Activated CD8-positive, alpha-beta T cell treated with anti-CD3 and anti-CD28 coated beads, Interleukin-2, amount 10 ng/mL, durations not matched to agents 7 days and 5 days (primary cell): ENCODE results near the gene AGBL5. TPM values are rescaled to one million over a fixed set of nuclear protein-coding genes. Genes with fewer than 3 reads are reported as not detected.

Source experiments
- ATAC-seq: fragments of 150-1000 bp; cut with Tn5 transposase; one replicate; pipeline ENCODE4 v1.10.0; 2021; ENCODE audit warnings: moderate library complexity
- CTCF ChIA-PET: fragments of 350-600 bp; sonication (Branson Sonifier 250); formaldehyde crosslinking; loops from one replicate; lab custom pipeline; 2021; ENCODE audit warnings: antibody characterized with exemption; lab: Charles Lee
- POLR2A ChIA-PET: fragments of 350-600 bp; sonication (Branson Sonifier 250); formaldehyde crosslinking; loops from one replicate; lab custom pipeline; 2021; ENCODE audit warnings: antibody characterized with exemption; lab: Charles Lee
- DNase-seq: peaks from one replicate; pipeline ENCODE4 v3.0.0-alpha.2; 2020
- H3K27ac Mint-ChIP-seq: one replicate; pipeline ENCODE4 v1.8.0; 2021; ENCODE audit warnings: mild to moderate bottlenecking, mixed read lengths
- H3K27me3 Mint-ChIP-seq: one replicate; pipeline ENCODE4 v1.8.0; 2021; ENCODE audit warnings: low read depth, mixed read lengths
- H3K36me3 Mint-ChIP-seq: one replicate; pipeline ENCODE4 v1.8.0; 2021; ENCODE audit warnings: low read depth, mixed read lengths
- H3K4me1 Mint-ChIP-seq: one replicate; pipeline ENCODE4 v1.8.0; 2021; ENCODE audit warnings: low read depth, mixed read lengths
- H3K4me3 Mint-ChIP-seq: one replicate; pipeline ENCODE4 v1.8.0; 2021; ENCODE audit warnings: mild to moderate bottlenecking, mixed read lengths
- H3K9me3 Mint-ChIP-seq: one replicate; pipeline ENCODE4 v1.8.0; 2022; ENCODE audit warnings: mixed read lengths; ENCODE audit not compliant: insufficient read depth
- total RNA-seq, 2 experiments: library from RNA; stranded (reverse); gene quantifications; one replicate each; pipeline ENCODE4 v1.2.3, GENCODE V29; 2021

The AGBL5 gene
- total RNA-seq, 2 experiments from 2014 or later: 13.9 to 14.8 TPM

- CTCF ChIA-PET: interaction anchor here (1.7 kb wide), 1 partner anchor 164 kb away, joined by 7 read pairs; no protein-coding TSS in a partner anchor
Measured at GRCh38 chr2:27010139-27010538, 41.3 kb upstream of the AGBL5 start.

GRCh38 chr2:27013738-27014137 is 37.7 kb upstream of the AGBL5 start:
- no peak for ATAC-seq
- POLR2A ChIA-PET: no interaction called here

More at GRCh38 chr2:27010139-27010538, 41.3 kb upstream of the AGBL5 start:
- DNase-seq (no peak), ATAC-seq (no peak)
- no peak overlapping the region for H3K4me3 Mint-ChIP-seq
- peaks cover 17% of the 10 kb centered on the region for H3K27me3 Mint-ChIP-seq
- no peaks in the 10 kb centered on the region for H3K9me3 Mint-ChIP-seq
- peaks cover 2% of the 10 kb centered on the region for H3K4me1 Mint-ChIP-seq
- POLR2A ChIA-PET: no interaction called here
- H3K27ac Mint-ChIP-seq: no peak overlapping the region
- no peaks in the 10 kb centered on the region for H3K36me3 Mint-ChIP-seq

GRCh38 chr2:27014771-27015433 is 36.6 kb upstream of the AGBL5 start:
- no peak overlapping the region for H3K27ac Mint-ChIP-seq
- H3K36me3 Mint-ChIP-seq: no peaks in the 10 kb centered on the region
- peaks cover 10% of the 10 kb centered on the region for H3K4me1 Mint-ChIP-seq
- no peak overlapping the region for H3K4me3 Mint-ChIP-seq
- ATAC-seq: no peak
- peaks cover 2% of the 10 kb centered on the region for H3K27me3 Mint-ChIP-seq
- CTCF ChIA-PET: interaction anchor here (1.1 to 6.2 kb wide), 7 partner anchors 21 to 169 kb away, joined by 3 to 150 read pairs (median 11); no protein-coding TSS in a partner anchor
- POLR2A ChIA-PET: no interaction called here
- no peak for DNase-seq
- no peaks in the 10 kb centered on the region for H3K9me3 Mint-ChIP-seq

More at GRCh38 chr2:27013738-27014137, 37.7 kb upstream of the AGBL5 start:
- no peaks in the 10 kb centered on the region for H3K36me3 Mint-ChIP-seq
- DNase-seq: no peak
- H3K27ac Mint-ChIP-seq: no peak overlapping the region
- H3K9me3 Mint-ChIP-seq: no peaks in the 10 kb centered on the region
- H3K4me3 Mint-ChIP-seq: no peak overlapping the region
- peaks cover 10% of the 10 kb centered on the region for H3K4me1 Mint-ChIP-seq
- H3K27me3 Mint-ChIP-seq: peaks cover 9% of the 10 kb centered on the region
- CTCF ChIA-PET: interaction anchor here (2.8 kb wide), 1 partner anchor 52 kb away, joined by 8 read pairs; no protein-coding TSS in a partner anchor

- Mint-ChIP-seq H3K4me3 (no peak overlapping the region), H3K4me1 (peaks cover 8% of the 10 kb centered on the region), H3K9me3 (no peaks in the 10 kb centered on the region), H3K27ac (no peak overlapping the region), H3K36me3 (no peaks in the 10 kb centered on the region), H3K27me3 (no peaks in the 10 kb centered on the region)
- POLR2A ChIA-PET: interaction anchor here (0.6 kb wide), 1 partner anchor 204 kb away, joined by 4 read pairs; no protein-coding TSS in a partner anchor
- peak; percentile 67 for DNase-seq
- ATAC-seq: peak; percentile 57
- CTCF ChIA-PET: interaction anchor here (0.6 to 6.2 kb wide), 27 partner anchors 9 to 302 kb away, joined by 3 to 150 read pairs (median 4); partner anchors contain the start of genes AGBL5 and OST4
Measured at GRCh38 chr2:27016801-27017325, 34.6 kb upstream of the AGBL5 start.

GRCh38 chr2:27018142-27018541 is 33.3 kb upstream of the AGBL5 start:
- Mint-ChIP-seq H3K4me1 (peaks cover 8% of the 10 kb centered on the region), H3K27me3 (no peaks in the 10 kb centered on the region), H3K27ac (no peak overlapping the region), H3K36me3 (no peaks in the 10 kb centered on the region), H3K4me3 (no peak overlapping the region), H3K9me3 (no peaks in the 10 kb centered on the region)
- no peak for DNase-seq
- POLR2A ChIA-PET: no interaction called here
- ATAC-seq: no peak
- CTCF ChIA-PET: interaction anchor here (1.0 to 6.2 kb wide), 5 partner anchors 15 to 172 kb away, joined by 3 to 150 read pairs (median 21); no protein-coding TSS in a partner anchor

GRCh38 chr2:27019459-27019858 is 32.0 kb upstream of the AGBL5 start:
- Mint-ChIP-seq H3K9me3 (no peaks in the 10 kb centered on the region), H3K27ac (no peak overlapping the region), H3K4me1 (peaks cover 8% of the 10 kb centered on the region), H3K4me3 (no peak overlapping the region), H3K36me3 (no peaks in the 10 kb centered on the region), H3K27me3 (no peaks in the 10 kb centered on the region)
- DNase-seq (no peak), ATAC-seq (no peak)
- ChIA-PET CTCF (interaction anchor here (5.2 to 6.2 kb wide), 2 partner anchors 57 to 173 kb away, joined by 21 to 150 read pairs; no protein-coding TSS in a partner anchor), POLR2A (no interaction called here)

GRCh38 chr2:27019931-27020855 is 31.3 kb upstream of the AGBL5 start:
- H3K9me3 Mint-ChIP-seq: no peaks in the 10 kb centered on the region
- DNase-seq (no peak), ATAC-seq (no peak)
- no peak overlapping the region for H3K27ac Mint-ChIP-seq
- CTCF ChIA-PET: interaction anchor here (6.2 kb wide), 1 partner anchor 58 kb away, joined by 150 read pairs; no protein-coding TSS in a partner anchor
- POLR2A ChIA-PET: no interaction called here
- no peaks in the 10 kb centered on the region for H3K36me3 Mint-ChIP-seq
- no peak overlapping the region for H3K4me3 Mint-ChIP-seq
- peaks cover 8% of the 10 kb centered on the region for H3K4me1 Mint-ChIP-seq
- no peaks in the 10 kb centered on the region for H3K27me3 Mint-ChIP-seq

GRCh38 chr2:27021253-27022049 is 30.0 kb upstream of the AGBL5 start:
- Mint-ChIP-seq H3K36me3 (no peaks in the 10 kb centered on the region), H3K27ac (no peak overlapping the region), H3K4me1 (no peaks in the 10 kb centered on the region), H3K4me3 (no peak overlapping the region), H3K27me3 (no peaks in the 10 kb centered on the region), H3K9me3 (no peaks in the 10 kb centered on the region)
- no peak for ATAC-seq
- POLR2A ChIA-PET: no interaction called here
- no peak for DNase-seq
- CTCF ChIA-PET: no interaction called here

GRCh38 chr2:27023740-27024139 is 27.7 kb upstream of the AGBL5 start:
- ATAC-seq: no peak
- Mint-ChIP-seq H3K27me3 (no peaks in the 10 kb centered on the region), H3K4me1 (peaks cover 3% of the 10 kb centered on the region), H3K4me3 (no peak overlapping the region), H3K9me3 (no peaks in the 10 kb centered on the region), H3K27ac (no peak overlapping the region), H3K36me3 (no peaks in the 10 kb centered on the region)
- ChIA-PET POLR2A (no interaction called here), CTCF (interaction anchor here (1.9 kb wide), 1 partner anchor 62 kb away, joined by 5 read pairs; no protein-coding TSS in a partner anchor)
- DNase-seq: no peak

- Mint-ChIP-seq H3K4me1 (peaks cover 4% of the 10 kb centered on the region), H3K9me3 (no peaks in the 10 kb centered on the region), H3K27me3 (no peaks in the 10 kb centered on the region), H3K4me3 (no peak overlapping the region), H3K27ac (no peak overlapping the region), H3K36me3 (no peaks in the 10 kb centered on the region)
- CTCF ChIA-PET: interaction anchor here (1.9 kb wide), 1 partner anchor 62 kb away, joined by 5 read pairs; no protein-coding TSS in a partner anchor
- POLR2A ChIA-PET: no interaction called here
- DNase-seq (no peak), ATAC-seq (no peak)
Measured at GRCh38 chr2:27024188-27024587, 27.3 kb upstream of the AGBL5 start.

GRCh38 chr2:27024812-27025211 is 26.7 kb upstream of the AGBL5 start:
- no peak for ATAC-seq
- peaks cover 9% of the 10 kb centered on the region for H3K4me1 Mint-ChIP-seq
- H3K36me3 Mint-ChIP-seq: no peaks in the 10 kb centered on the region
- H3K9me3 Mint-ChIP-seq: no peaks in the 10 kb centered on the region
- CTCF ChIA-PET: no interaction called here
- H3K27ac Mint-ChIP-seq: no peak overlapping the region
- no peak for DNase-seq
- no peak overlapping the region for H3K4me3 Mint-ChIP-seq
- POLR2A ChIA-PET: no interaction called here
- no peaks in the 10 kb centered on the region for H3K27me3 Mint-ChIP-seq
